Measurements from ENCODE around the gene INTS15. TPM values are rescaled to one million over a fixed set of nuclear protein-coding genes. Genes with fewer than 3 reads are reported as not detected.

Gene INTS15
- total RNA-seq, 1 donor from 2014 or later, result 33.2 TPM

GRCh38 chr7:6607651-6608051 is 17.8 kb downstream of the INTS15 start:
- no peak for DNase-seq
- Histone ChIP-seq H3K36me3 (peaks cover 60% of the 10 kb centered on the region), H3K4me1 (no peaks in the 10 kb centered on the region), H3K27ac (no peak overlapping the region), H3K27me3 (ENCODE audit: low read depth) (no peaks in the 10 kb centered on the region), H3K4me3 (no peak overlapping the region), H3K9me3 (no peaks in the 10 kb centered on the region)
- intact Hi-C loops (cut with DNase I), result no loop called here
- peak; percentile 15 to 36 for ATAC-seq
- TF ChIP-seq CTCF (IDR thresholded peaks at IDR 0.05), result no peak

- intact Hi-C loops (cut with DNase I), result no loop called here
- H3K4me3 ChIP-seq, result no peak overlapping the region
- no peak for TF ChIP-seq CTCF (IDR thresholded peaks at IDR 0.05)
- no peaks in the 10 kb centered on the region for H3K4me1 ChIP-seq
- DNase-seq, result no peak
- H3K27me3 ChIP-seq (ENCODE audit: low read depth), result no peaks in the 10 kb centered on the region
- peaks cover 56% of the 10 kb centered on the region for H3K36me3 ChIP-seq
- H3K27ac ChIP-seq, result no peak overlapping the region
- H3K9me3 ChIP-seq, result no peaks in the 10 kb centered on the region
- no peak for ATAC-seq
These were observed 18.3 kb downstream of the INTS15 start for GRCh38 chr7:6608081-6608480.

- no peak for TF ChIP-seq CTCF (IDR thresholded peaks at IDR 0.05)
- H3K9me3 ChIP-seq, result no peaks in the 10 kb centered on the region
- H3K4me1 ChIP-seq, result no peaks in the 10 kb centered on the region
- intact Hi-C loops (cut with DNase I), result no loop called here
- H3K27ac ChIP-seq, result no peak overlapping the region
- no peaks in the 10 kb centered on the region for H3K27me3 ChIP-seq (ENCODE audit: low read depth)
- DNase-seq (no peak), ATAC-seq (no peak)
- H3K36me3 ChIP-seq, result peaks cover 49% of the 10 kb centered on the region
- H3K4me3 ChIP-seq, result no peak overlapping the region
These were observed 19.0 kb downstream of the INTS15 start for GRCh38 chr7:6608794-6609193.

GRCh38 chr7:6612819-6613218 is 23.0 kb downstream of the INTS15 start:
- peaks cover 13% of the 10 kb centered on the region for H3K36me3 ChIP-seq
- H3K4me1 ChIP-seq, result peaks cover 17% of the 10 kb centered on the region
- no peaks in the 10 kb centered on the region for H3K9me3 ChIP-seq
- no peak for ATAC-seq
- intact Hi-C loops (cut with DNase I), result no loop called here
- H3K4me3 ChIP-seq, result no peak overlapping the region
- peaks cover 7% of the 10 kb centered on the region for H3K27me3 ChIP-seq (ENCODE audit: low read depth)
- no peak overlapping the region for H3K27ac ChIP-seq
- no peak for TF ChIP-seq CTCF (IDR thresholded peaks at IDR 0.05)
- DNase-seq, result no peak

- ATAC-seq (no peak), DNase-seq (no peak)
- Histone ChIP-seq H3K27ac (no peak overlapping the region), H3K9me3 (no peaks in the 10 kb centered on the region), H3K27me3 (ENCODE audit: low read depth) (peaks cover 7% of the 10 kb centered on the region), H3K36me3 (peaks cover 4% of the 10 kb centered on the region), H3K4me3 (no peak overlapping the region), H3K4me1 (peaks cover 17% of the 10 kb centered on the region)
- intact Hi-C loops (cut with DNase I), result no loop called here
- TF ChIP-seq CTCF (IDR thresholded peaks at IDR 0.05), result no peak
These were observed 23.9 kb downstream of the INTS15 start for GRCh38 chr7:6613706-6614105.

Data from lower lobe of right lung (tissue), 2 donors.